ENCODE data around the gene ENTPD8. TPM values are rescaled to one million over a fixed set of nuclear protein-coding genes. Genes with fewer than 3 reads are reported as not detected.

Gene ENTPD8
- total RNA-seq, 3 donors from 2014 or later, result 36.7 to 127 (median 74.8) TPM

DNA sequence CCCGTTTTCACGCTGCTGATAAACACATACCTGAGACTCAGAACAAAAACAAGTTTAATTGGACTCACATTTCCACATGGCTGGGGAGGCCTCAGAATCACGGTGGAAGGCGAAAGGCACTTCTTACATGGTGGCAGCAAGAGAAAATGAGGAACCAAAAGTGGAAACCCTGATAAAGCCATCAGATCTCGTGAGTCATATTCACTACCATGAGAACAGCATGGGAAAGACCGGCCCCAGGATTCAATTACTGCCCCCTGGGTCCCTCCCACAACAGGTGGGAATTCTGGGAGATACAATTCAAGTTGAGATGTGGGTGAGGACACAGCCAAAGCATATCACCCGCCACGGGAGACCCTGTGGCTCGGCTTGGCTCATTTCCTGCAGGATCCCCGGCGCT, 38.4 kb downstream of the ENTPD8 start:
- peaks cover 29% of the 10 kb centered on the region for H3K4me1 ChIP-seq (ENCODE audit: low read depth)
- ATAC-seq (no peak), DNase-seq (no peak)
- intact Hi-C loops (cut with DNase I, micrococcal nuclease), result no loop called here
- H3K4me3 ChIP-seq, result no peak overlapping the region
- TF ChIP-seq, protein P1, sequence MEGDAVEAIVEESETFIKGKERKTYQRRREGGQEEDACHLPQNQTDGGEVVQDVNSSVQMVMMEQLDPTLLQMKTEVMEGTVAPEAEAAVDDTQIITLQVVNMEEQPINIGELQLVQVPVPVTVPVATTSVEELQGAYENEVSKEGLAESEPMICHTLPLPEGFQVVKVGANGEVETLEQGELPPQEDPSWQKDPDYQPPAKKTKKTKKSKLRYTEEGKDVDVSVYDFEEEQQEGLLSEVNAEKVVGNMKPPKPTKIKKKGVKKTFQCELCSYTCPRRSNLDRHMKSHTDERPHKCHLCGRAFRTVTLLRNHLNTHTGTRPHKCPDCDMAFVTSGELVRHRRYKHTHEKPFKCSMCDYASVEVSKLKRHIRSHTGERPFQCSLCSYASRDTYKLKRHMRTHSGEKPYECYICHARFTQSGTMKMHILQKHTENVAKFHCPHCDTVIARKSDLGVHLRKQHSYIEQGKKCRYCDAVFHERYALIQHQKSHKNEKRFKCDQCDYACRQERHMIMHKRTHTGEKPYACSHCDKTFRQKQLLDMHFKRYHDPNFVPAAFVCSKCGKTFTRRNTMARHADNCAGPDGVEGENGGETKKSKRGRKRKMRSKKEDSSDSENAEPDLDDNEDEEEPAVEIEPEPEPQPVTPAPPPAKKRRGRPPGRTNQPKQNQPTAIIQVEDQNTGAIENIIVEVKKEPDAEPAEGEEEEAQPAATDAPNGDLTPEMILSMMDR (IDR thresholded peaks at IDR 0.05), result no peak
- H3K9me3 ChIP-seq, result no peaks in the 10 kb centered on the region
- H3K36me3 ChIP-seq (ENCODE audit: low read depth), result no peaks in the 10 kb centered on the region

DNA sequence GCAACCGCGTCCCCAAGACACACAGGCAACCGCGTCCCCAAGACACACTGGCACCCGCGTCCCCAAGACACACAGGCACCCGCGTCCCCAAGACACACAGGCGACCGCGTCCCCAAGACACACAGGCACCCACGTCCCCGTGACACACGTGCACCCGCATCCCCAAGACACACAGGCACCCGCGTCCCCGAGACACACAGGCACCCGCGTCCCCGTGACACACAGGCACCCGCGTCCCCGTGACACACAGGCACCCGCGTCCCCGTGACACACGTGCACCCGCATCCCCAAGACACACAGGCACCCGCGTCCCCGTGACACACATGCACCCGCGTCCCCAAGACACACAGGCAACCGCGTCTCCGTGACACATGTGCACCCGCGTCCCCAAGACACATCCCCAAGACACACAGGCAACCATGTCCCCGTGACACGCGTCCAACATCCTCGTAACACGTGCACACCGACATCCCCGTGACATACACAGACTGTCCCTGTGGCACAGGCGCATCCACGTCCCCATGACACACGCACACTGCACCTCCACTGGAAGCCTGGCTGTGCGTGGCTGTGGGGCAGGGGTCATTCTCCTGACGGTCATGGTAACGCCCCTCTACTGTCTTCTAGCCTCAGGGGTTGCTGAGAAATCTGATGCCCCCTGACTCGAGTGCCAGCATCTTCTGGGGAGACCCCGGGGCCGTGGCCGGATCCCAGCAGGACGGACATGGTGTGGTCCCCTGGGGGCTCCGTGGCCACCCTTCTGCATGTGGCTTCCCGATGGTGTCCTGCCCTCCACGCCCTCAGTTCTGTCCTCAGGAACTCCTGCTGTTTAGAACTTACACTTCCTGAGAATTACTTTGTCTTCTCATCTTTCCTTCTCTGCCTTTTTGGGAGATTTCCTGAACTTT, 42.3 kb downstream of the ENTPD8 start:
- ATAC-seq, result no peak
- DNase-seq, result peak in 2 of 3 donors; percentile 41 to 54
- TF ChIP-seq, protein P1 (IDR thresholded peaks at IDR 0.05), result no peak
- intact Hi-C loops (cut with DNase I, micrococcal nuclease), result no loop called here
- Histone ChIP-seq H3K9me3 (no peaks in the 10 kb centered on the region), H3K4me1 (ENCODE audit: low read depth) (peaks cover 12% of the 10 kb centered on the region), H3K4me3 (no peak overlapping the region), H3K36me3 (ENCODE audit: low read depth) (no peaks in the 10 kb centered on the region)

DNA sequence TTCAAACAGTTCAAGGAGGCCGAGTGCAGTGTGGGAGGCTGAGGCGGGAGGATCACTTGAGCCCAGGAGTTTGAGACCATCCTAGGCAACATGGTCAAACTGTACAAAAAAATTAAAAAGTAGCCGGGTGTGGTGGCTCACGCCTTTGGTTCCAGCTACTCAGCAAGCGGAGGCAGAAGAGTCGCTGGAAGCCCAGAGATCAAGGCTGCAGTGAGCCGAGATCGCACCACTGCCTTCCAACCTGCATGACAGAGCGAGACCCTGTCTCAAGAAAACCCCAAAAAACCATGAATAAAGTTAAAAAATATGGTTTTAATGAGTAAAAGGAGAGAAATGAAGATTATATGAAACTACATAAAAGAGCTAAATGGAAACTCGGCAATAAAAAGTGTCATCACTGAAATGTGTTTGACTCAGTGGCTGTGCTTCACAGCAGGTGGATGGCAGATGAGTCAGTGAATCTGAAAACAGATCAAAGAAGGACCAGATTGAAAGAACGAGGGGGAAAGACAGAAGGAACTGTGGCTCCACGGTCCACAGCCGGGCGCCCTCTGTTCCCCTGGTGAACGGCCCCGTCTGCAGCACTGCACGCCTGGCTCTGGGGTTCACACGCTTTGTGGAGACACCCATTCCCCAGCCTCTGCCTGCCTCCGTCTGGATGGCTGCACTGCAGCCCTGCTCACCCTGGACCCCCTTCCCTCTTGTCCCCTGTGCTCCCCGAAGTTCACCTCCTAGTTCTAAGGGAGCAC, 43.3 kb downstream of the ENTPD8 start:
- Histone ChIP-seq H3K9me3 (no peaks in the 10 kb centered on the region), H3K36me3 (ENCODE audit: low read depth) (no peaks in the 10 kb centered on the region), H3K4me1 (ENCODE audit: low read depth) (peaks cover 12% of the 10 kb centered on the region), H3K4me3 (no peak overlapping the region)
- no peak for ATAC-seq
- peak in 1 of 3 donors; percentile 36 for DNase-seq
- intact Hi-C loops (cut with DNase I, micrococcal nuclease), result no loop called here
- TF ChIP-seq, protein P1 (IDR thresholded peaks at IDR 0.05), result no peak

DNA sequence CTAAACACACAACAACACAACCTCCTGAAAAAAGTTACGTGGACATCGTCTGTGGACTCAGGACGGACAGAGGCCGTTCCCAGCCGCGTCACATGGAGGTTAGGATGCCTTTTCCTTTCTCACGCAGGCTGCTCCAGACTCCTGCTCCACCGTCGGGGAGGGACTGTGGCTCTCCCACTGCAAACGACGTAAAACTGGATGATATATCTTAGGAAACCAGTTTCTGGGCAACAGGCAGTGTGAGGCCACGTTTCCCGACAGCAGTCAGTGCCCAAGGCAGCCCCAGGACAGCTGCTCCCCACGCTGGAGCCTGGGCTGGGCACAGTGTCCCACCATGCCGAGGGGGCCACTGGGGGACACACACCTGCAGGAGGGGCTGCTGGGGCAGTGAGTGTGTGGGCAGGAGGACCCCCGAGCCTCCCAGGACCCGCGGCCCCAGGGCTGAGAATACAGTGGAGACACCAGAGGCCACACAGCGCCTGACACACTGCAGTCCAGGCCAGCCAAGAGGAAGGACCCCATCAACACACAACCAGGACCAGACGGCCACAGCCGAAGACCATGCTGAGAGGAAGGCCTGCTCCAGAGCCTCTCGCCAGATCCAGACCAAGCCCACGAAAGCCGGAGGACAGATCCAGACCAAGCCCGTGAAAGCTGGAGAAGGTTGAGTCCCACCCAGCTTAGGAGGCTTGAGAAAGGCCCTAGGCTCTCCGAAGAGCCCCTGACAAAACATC, 44.4 kb downstream of the ENTPD8 start:
- Histone ChIP-seq H3K4me1 (ENCODE audit: low read depth) (peaks cover 13% of the 10 kb centered on the region), H3K9me3 (no peaks in the 10 kb centered on the region), H3K36me3 (ENCODE audit: low read depth) (no peaks in the 10 kb centered on the region), H3K4me3 (no peak overlapping the region)
- TF ChIP-seq, protein P1 (IDR thresholded peaks at IDR 0.05), result no peak
- intact Hi-C loops (cut with DNase I, micrococcal nuclease), result no loop called here
- no peak for ATAC-seq
- peak in 1 of 3 donors; percentile 35 for DNase-seq

DNA sequence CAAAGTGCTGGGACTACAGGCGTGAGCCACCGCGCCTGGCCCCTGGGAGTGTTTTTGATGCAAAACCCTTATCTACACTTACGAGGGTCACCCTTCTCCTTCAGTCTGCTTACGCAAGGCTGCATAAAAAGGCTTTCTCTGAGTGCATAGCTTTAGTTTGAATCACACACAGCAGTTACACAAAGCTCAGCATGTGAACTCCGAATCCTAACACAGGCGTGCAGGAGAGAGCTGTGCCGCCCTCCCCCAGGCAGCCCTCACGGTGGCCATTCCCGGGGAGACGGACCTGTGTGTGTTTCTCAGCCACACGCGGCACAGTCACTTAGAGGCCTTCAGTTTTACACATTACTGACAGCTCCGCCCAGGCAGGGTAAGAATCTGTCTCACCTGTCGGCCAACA, 44.9 kb downstream of the ENTPD8 start:
- Histone ChIP-seq H3K4me3 (no peak overlapping the region), H3K36me3 (ENCODE audit: low read depth) (no peaks in the 10 kb centered on the region)
- intact Hi-C loops (cut with DNase I, micrococcal nuclease), result no loop called here

More for the DNA sequence above, 44.9 kb downstream of the ENTPD8 start:
- H3K4me1 ChIP-seq (ENCODE audit: low read depth), result peaks cover 19% of the 10 kb centered on the region
- no peaks in the 10 kb centered on the region for H3K9me3 ChIP-seq
- no peak for ATAC-seq
- TF ChIP-seq, protein P1 (IDR thresholded peaks at IDR 0.05), result no peak
- DNase-seq, result no peak
